Body of pancreas (tissue), 4 donors: ENCODE results near the gene ERLIN1. TPM values are rescaled to one million over a fixed set of nuclear protein-coding genes. Genes with fewer than 3 reads are reported as not detected.
"Not testable (repeated sequence)": the region's sequence is repeated elsewhere in the genome, so short reads cannot be mapped to it uniquely, and the experiment has no call there.

ENCODE experiments used
- ATAC-seq: fragments of 150-250 bp; one replicate; pipeline ENCODE4 v1.9.1; 2016
- DNase-seq, 4 donors: peaks; one replicate each; pipeline ENCODE4 v3.0.0-alpha.2; 2019
- H3K27ac ChIP-seq, 4 donors: fragments of 200-600 bp; sonication (generic); 1 replicate in 3 of 4; 2 replicates in 1 of 4; pipeline versions ENCODE4 v1.5.1 to v1.6.1; 2016 to 2019; ENCODE audit warnings: mild to moderate bottlenecking in 1 of 4, mixed read lengths in 1 of 4, moderate library complexity in 1 of 4
- H3K27me3 ChIP-seq, 2 donors: fragments of 200-600 bp; sonication (generic); one replicate each; pipeline ENCODE4 v1.6.0; 2016; ENCODE audit warnings: mild to moderate bottlenecking in 1 of 2
- H3K36me3 ChIP-seq, 2 donors: fragments of 200-600 bp; sonication (generic); replicated peaks in 1 of 2; 2 replicates each; pipeline ENCODE4 v1.5.1; 2016; ENCODE audit warnings: low read depth in 2 of 2; ENCODE audit not compliant: insufficient read depth in 1 of 2
- H3K4me1 ChIP-seq: fragments of 200-600 bp; sonication (generic); one replicate; pipeline ENCODE4 v1.6.0; 2016
- H3K4me3 ChIP-seq, 2 donors: fragments of 200-600 bp; sonication (generic); 1 replicate in 1 of 2; 2 replicates in 1 of 2; pipeline ENCODE4 v1.5.1; 2016 to 2019
- H3K9me3 ChIP-seq, 3 donors: fragments of 200-600 bp; sonication (generic); 1 replicate in 2 of 3; 2 replicates in 1 of 3; pipeline ENCODE4 v1.5.1; 2016
- CTCF ChIP-seq, 7 experiments: fragments of 450-650 bp in 4 of 7; fragments of 200-600 bp in 3 of 7; sonication (generic) in 3 of 7; IDR thresholded peaks; one replicate each; pipeline ENCODE4 v1.5.1; 2016 to 2019; ENCODE audit warnings: antibody characterized with exemption in 7 of 7
- POLR2A ChIP-seq, 3 donors: fragments of 450-650 bp; IDR thresholded peaks; one replicate each; pipeline ENCODE4 v1.6.1; 2016; ENCODE audit warnings: antibody characterized with exemption in 3 of 3, mild to moderate bottlenecking in 2 of 3
- WGBS, 2 donors: methylation state at CpG; one replicate each; pipeline ENCODE4 v1.1.5; 2017; 5-methylcytosine and 5-hydroxymethylcytosine counted together
- intact Hi-C: fragments of 100-400 bp; cut with DNase I; formaldehyde crosslinking; loops from one replicate; pipeline ENCODE4 v1.15.1; 2023
- total RNA-seq, 2 donors: library from RNA; depleted of rRNA; stranded (reverse); fragments of >200 nt; gene quantifications; one replicate each; pipeline ENCODE4 v1.1.0, GENCODE V29; 2016

ERLIN1 gene
- total RNA-seq, 2 donors from 2014 or later, result 3.6 to 14.3 TPM

- 68 to 70% methylated on average over 3 of the region's 3 CpGs for WGBS, 2 donors
- no peaks in the 10 kb centered on the region for H3K9me3 ChIP-seq
These were observed 54.3 kb downstream of the ERLIN1 start for GRCh38 chr10:100131571-100131970.

GRCh38 chr10:100130831-100131230 lies 55.0 kb downstream of the ERLIN1 start:
- intact Hi-C loops, result no loop called here
- Histone ChIP-seq H3K27ac (no peak overlapping the region), H3K4me3 (no peak overlapping the region), H3K9me3 (no peaks in the 10 kb centered on the region), H3K36me3 (no peaks in the 10 kb centered on the region), H3K4me1 (no peaks in the 10 kb centered on the region), H3K27me3 (no peaks in the 10 kb centered on the region)
- TF ChIP-seq CTCF (IDR thresholded peaks at IDR 0.05), result no peak
- no peak for TF ChIP-seq POLR2A (IDR thresholded peaks at IDR 0.05)
- DNase-seq (no peak), ATAC-seq (no peak)
- WGBS, 2 donors, result 57 to 61% methylated on average over 7 of the region's 7 CpGs

More at GRCh38 chr10:100131571-100131970, 54.3 kb downstream of the ERLIN1 start:
- H3K4me1 ChIP-seq, result no peaks in the 10 kb centered on the region
- no peak overlapping the region for H3K27ac ChIP-seq
- H3K27me3 ChIP-seq, result no peaks in the 10 kb centered on the region
- DNase-seq, result no peak
- TF ChIP-seq POLR2A (IDR thresholded peaks at IDR 0.05) (no peak), CTCF (IDR thresholded peaks at IDR 0.05) (no peak)
- intact Hi-C loops, result no loop called here
- H3K4me3 ChIP-seq, result no peak overlapping the region
- H3K36me3 ChIP-seq, result no peaks in the 10 kb centered on the region
- ATAC-seq, result no peak

- no peaks in the 10 kb centered on the region for H3K36me3 ChIP-seq
- no peaks in the 10 kb centered on the region for H3K4me1 ChIP-seq
- WGBS, 2 donors, result 66 to 67% methylated on average over 9 of the region's 9 CpGs
- DNase-seq (no peak), ATAC-seq (no peak)
- H3K4me3 ChIP-seq, result no peak overlapping the region
- intact Hi-C loops, result no loop called here
- TF ChIP-seq CTCF (IDR thresholded peaks at IDR 0.05) (no peak), POLR2A (IDR thresholded peaks at IDR 0.05) (no peak)
- H3K9me3 ChIP-seq, result no peaks in the 10 kb centered on the region
- H3K27me3 ChIP-seq, result no peaks in the 10 kb centered on the region
- H3K27ac ChIP-seq, result no peak overlapping the region
These were observed 56.4 kb downstream of the ERLIN1 start for GRCh38 chr10:100129424-100129823.

- intact Hi-C loops, result no loop called here
- no peak overlapping the region for H3K4me3 ChIP-seq
- H3K4me1 ChIP-seq, result no peaks in the 10 kb centered on the region
- 59 to 73% methylated on average over 8 of the region's 8 CpGs for WGBS, 2 donors
- H3K36me3 ChIP-seq, result no peaks in the 10 kb centered on the region
- ATAC-seq, result no peak
- no peaks in the 10 kb centered on the region for H3K9me3 ChIP-seq
- DNase-seq, result no peak
- no peak overlapping the region for H3K27ac ChIP-seq
- no peak for TF ChIP-seq POLR2A (IDR thresholded peaks at IDR 0.05)
- H3K27me3 ChIP-seq, result no peaks in the 10 kb centered on the region
These were observed 56.9 kb downstream of the ERLIN1 start for GRCh38 chr10:100128951-100129350.

- H3K9me3 ChIP-seq, H3K36me3 ChIP-seq, H3K27me3 ChIP-seq, intact Hi-C loops, DNase-seq, H3K27ac ChIP-seq, H3K4me3 ChIP-seq, H3K4me1 ChIP-seq, ATAC-seq: not testable (repeated sequence)
- WGBS, 2 donors, result 45 to 68% methylated on average over 2 of the region's 2 CpGs
These were observed 60.5 kb downstream of the ERLIN1 start for GRCh38 chr10:100125335-100125734.

GRCh38 chr10:100124097-100124496 lies 61.7 kb downstream of the ERLIN1 start:
- Histone ChIP-seq H3K4me3 (no peak overlapping the region), H3K9me3 (no peaks in the 10 kb centered on the region), H3K36me3 (no peaks in the 10 kb centered on the region), H3K27ac (no peak overlapping the region), H3K27me3 (no peaks in the 10 kb centered on the region), H3K4me1 (no peaks in the 10 kb centered on the region)
- 68 to 70% methylated on average over 4 of the region's 4 CpGs for WGBS, 2 donors
- TF ChIP-seq CTCF (IDR thresholded peaks at IDR 0.05) (no peak), POLR2A (IDR thresholded peaks at IDR 0.05) (no peak)
- DNase-seq, result no peak
- no peak for ATAC-seq
- intact Hi-C loops, result no loop called here
